Kidney capillary endothelial cell (primary cell): ENCODE results near the gene TRAPPC2B.
"Not testable (repeated sequence)": the region's sequence is repeated elsewhere in the genome, so short reads cannot be mapped to it uniquely, and the experiment has no call there.

Experiments
- DNase-seq: peaks from one replicate; pipeline ENCODE4 v3.0.0-alpha.2; 2018; ENCODE audit warnings: low spot score

Gene TRAPPC2B

DNA sequence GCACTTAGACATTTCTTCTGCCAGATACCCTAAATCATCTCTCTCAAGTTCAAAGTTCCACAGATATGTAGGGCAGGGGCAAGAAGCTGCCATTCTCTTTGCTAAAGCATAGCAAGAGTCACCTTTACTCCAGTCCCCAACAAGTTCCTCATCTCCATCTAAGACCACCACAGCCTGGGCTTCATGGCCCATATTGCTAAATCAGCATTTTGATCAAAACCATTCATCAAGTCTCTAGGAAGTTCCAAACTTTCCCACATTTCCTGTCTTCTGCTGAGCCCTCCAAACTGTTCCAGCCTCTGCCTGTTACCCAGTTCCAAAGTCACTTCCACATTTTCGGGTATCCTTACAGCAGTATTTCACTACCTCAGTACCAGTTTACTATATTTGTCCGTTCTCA, 11.3 kb downstream of the TRAPPC2B start:
- not testable (repeated sequence) for DNase-seq

DNA sequence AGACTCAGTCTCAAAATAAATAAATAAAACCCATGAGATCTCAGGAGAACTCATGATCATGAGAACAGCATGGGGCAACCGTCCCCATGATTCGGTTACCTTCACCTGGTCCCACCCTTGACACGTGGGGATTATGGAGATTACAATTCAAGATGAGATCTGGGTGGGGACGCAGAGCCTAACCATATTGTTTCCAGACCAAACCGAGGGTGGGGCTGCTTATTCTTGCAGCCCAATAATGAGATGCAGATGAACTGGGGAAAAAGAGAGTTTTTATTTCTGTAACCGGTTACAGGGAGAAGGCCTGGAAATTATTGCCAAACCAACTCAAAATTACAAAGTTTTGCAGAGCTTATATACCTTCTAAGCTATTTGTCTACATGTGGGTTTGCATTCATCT, 12.8 kb downstream of the TRAPPC2B start:
- no peak for DNase-seq

DNA sequence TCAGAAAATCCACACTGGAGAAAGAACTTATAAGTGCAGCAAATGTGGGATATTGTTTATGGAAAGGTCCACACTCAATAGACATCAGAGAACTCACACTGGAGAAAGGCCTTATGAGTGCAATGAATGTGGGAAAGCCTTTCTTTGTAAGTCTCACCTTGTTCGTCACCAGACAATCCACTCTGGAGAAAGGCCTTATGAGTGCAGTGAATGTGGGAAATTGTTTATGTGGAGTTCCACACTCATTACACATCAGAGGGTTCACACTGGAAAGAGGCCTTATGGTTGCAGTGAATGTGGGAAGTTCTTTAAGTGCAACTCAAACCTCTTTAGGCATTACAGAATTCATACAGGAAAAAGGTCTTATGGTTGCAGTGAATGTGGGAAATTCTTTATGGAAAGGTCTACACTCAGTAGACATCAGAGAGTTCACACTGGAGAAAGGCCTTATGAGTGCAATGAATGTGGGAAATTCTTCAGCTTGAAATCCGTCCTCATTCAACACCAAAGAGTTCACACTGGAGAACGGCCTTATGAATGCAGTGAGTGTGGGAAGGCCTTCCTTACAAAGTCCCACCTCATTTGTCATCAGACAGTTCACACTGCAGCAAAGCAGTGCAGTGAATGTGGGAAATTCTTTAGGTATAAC, 14.3 kb downstream of the TRAPPC2B start:
- DNase-seq, result no peak

DNA sequence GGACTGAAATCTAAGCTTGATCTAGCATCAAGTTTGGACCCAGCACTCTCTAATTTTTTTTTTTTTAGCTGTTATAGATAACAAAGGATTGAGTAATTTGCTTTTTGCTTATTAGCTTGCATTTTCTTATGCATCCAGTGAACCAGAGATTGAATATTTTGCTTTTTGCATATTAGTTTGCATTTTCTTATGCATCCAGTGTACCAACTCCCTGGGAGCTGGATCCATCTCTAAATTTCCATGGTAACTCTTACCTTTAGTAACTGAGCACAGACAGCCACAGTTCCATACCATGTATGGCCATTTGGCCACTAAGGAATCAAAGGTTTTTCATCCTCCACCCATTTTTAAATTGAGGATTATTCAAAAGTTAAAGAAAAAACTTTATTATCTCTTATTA, 17.6 kb downstream of the TRAPPC2B start:
- no peak for DNase-seq

DNA sequence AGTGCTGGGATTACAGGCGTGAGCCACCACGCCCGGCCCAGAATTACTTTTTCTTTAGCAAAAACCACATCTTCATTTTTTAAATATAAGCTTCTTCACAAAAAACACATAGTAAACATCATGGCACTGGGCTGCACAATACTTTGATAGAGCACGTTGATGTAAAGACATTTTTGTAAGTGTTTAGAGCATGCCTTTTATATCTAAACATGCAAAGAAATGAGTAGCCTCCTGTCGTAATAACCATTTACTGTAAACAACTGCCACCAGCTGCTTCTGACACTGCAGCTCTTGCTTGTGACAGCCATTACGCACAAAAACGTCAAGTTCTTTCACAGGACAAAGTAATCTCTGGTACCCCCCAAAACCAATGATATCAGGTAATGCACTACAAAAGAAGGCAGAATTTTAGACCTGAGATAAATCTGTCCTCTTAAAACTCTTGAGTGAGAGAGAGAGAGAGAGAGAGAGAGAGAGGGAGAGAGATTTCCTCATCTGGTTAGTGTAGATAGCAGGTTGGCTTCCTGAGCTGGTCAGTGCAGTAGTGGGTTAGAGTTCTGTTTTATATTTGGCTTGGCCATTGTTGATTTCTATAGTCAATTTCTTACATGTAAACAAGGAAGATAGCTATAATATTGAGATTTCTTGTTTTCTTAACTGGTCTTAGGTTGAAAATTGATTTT, 19.6 kb downstream of the TRAPPC2B start:
- no peak for DNase-seq

DNA sequence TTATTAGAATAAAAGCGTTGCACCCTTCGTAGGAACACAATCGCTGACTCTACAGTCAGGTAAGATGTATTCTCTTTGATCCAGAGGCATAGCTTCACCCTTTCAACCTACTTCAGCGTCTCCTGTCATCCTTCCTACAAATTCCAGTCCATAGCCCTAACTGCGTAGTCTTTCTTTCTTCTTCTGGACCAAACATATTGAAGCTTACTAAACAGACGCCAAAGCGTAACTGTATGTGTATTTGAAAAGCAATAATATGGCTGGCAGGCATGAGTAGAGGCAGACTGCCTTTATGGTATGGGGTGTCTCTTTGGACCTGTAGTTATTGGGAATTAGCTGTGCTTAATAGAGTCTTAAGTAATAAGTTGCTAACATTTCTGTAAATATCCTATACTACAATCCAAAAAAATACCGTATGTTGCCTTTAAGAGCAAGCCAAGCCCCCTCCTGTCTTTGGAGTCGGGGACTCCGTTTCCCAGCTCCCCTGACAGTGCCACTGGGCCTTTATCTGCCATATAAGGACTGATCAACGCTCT, 25.9 kb downstream of the TRAPPC2B start:
- DNase-seq, result no peak

DNA sequence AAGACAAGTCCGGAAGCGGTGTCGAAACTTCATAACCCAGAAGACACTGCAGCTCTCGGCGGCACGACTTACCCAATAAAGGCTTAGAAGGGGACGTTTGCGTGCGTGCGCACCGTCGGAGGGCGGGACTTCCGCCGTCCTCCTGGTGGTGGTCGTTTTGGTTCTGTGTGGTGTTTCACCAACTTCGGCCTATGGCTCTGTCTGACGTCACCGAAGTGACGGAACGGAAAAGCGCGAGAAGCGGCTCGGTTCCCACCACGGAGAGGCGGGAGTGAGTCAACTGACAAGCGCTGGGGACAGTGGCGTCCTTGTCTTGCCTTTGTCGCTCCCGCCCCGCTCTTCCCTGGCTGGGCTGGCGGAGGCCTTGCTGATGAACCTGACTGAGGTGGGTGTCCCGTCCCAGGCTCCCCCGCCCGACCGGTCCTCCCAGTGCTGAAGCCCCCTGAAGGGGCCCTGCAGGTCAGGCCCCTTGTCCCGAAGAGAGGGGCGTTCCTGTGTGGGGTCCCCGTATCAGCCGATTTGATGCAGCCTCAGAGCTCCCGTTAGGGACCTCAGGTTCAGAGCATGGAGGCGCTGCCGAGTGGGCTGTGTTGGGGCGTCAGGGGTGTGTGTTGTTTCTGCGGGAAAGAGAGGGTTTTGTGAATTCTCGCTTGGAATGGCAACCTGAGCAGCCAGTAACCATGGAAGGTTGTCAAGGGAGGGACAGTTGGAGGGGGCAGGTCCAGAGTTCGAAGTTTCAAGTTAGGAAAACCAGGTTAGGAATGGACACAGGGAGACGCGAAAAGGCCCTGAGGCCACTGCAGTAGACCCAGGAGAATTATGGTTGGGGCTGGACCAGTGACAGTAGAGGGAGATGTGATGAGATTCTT, 26.6 kb downstream of the TRAPPC2B start, which contains the start of gene ZNF548:
ZNF548 (plus strand) TSS at position 125 of the 869 bp plus-strand sequence; CDS start at position 371, 246 bp downstream.
- DNase-seq, result peak; percentile 96

DNA sequence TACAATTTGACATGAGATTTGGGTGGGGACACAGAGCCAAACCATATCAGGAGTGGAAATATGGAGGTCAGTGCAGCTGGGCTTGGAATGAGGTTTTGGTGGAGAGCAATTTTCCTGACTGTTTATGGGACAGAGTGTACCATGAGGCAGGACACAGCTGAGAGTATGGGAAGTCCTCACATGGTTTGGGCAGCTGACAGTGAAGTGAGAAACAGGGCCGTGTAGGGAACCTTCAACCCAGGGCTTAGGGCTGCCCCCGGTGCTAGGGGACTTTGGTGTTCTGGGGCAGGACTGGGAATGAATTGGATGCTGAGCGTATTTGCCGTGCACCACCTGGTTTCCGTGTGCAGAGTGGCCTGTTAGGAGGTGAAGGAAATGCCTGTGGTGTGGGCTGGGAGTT, 32.4 kb downstream of the TRAPPC2B start:
- no peak for DNase-seq

DNA sequence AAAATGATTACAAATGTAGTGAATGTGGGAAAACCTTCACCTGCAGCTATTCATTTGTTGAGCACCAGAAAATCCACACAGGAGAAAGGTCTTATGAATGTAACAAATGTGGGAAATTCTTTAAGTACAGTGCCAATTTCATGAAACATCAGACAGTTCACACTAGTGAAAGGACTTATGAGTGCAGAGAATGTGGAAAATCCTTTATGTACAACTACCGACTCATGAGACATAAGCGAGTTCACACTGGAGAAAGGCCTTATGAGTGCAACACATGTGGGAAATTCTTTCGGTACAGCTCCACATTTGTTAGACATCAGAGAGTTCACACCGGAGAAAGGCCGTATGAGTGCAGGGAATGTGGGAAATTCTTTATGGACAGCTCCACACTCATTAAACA, 35.5 kb downstream of the TRAPPC2B start:
- no peak for DNase-seq

DNA sequence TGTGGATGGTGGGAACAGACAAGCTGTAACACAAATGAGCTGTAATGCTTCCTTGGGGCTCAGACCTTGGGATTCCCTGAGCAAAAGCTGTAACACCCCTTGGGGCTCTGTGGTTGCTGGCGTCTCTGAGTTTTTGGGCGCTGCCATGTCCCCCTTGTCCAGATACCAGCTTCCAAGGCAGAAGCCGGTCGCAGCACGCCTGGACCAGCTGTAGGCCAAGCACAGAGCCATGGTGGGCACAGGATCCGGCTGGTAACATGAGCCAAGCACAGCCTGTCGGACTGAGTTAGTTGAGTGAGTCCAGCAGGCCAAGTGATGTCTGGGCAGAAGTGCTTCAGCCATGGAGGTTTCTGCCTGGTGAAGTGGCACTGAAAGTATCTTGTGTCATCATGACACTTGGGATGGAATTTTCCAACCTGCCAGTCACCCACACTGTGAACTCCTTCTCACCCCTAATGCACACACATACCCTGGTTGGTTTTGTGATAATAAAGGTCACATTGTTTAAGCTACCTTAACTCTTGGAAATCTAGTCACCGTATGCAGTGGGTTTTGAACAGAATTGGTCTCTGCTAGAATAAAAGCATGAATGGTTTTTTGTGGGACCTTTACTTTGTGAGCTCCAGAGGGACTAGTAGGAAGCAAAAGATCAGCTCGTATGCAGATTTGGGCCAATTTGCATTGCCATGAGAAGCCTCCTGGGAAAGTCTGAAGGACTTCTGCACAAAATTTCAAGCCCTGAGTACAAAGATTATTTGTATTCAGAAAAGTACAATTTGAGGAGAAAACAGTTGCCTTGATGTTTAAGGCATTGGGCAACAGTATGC, 40.6 kb downstream of the TRAPPC2B start:
- DNase-seq, result no peak

DNA sequence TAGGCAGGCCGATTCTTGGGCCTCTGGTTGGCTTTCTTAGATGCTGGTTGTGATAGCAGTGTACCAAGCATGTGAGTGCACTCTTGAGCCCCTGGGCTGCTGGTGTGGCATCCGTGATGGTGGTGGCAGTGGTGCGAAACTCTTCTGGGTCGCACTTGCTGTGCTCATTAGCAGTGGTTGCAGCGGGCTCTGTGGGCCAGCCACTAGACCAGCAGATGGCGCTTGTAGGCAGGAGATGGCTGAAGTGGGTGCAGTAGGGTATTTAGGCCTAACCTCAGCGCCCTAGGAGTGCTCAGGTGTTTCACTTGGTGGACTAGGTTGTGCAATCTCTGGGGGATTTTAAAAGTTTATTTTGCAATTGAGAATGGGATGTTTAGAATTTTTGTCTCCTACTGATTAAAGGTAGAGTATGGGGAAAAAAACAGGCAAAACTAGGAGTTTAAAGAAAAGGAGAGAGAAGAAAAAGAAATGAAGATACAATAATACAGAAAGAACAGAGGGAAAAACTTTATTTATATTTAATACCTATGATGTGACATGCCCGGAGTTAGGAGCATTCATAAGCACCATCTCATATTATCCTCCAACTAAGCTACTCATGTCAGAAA, 43.3 kb downstream of the TRAPPC2B start:
- DNase-seq, result peak; percentile 26

DNA sequence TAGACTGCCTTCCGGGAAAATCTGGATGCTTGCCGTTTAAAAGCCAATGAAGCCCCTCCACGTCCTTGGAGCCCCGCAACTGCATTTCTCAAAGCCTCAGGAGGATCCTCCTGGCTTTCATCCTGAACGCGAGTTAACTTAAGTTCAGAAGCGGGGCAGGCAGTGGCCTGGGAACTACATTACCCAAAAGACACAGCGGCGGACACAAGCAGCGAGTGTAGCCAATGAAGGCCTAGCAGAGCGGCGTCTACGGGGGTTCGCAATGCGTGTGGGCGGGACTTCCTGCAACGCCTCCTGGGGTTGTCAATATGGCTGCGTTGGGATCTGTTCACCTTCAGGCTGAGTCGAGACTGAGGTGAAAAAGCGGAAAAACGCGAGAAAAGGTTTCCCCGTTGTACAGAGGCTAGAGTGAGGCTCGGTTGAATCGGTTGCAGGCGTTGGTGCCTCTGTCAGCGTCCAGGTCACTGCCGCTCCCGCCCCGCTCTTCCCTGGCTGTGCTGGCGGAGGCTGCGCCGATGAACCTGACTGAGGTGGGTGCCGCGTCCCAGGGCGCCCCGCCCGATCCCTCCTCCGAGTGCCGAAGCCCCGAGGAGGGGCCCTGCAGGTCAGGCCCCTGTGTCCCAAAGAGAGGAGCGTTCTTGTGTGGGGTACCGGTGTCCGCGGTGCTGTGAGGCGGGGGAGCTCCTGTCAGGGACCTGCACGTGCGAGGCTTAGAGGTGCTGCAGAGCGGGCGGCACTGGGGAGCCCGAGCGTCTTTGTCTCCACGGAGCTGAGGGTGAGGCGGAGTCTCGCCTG, 47.7 kb downstream of the TRAPPC2B start, which contains the start of gene ZNF17:
ZNF17 (plus strand) TSS at position 285 of the 795 bp plus-strand sequence. CDS start 2,455 bp downstream, outside the sequence.
- DNase-seq, result peak; percentile 91
